Measurements from ENCODE around the gene XXYLT1.

Gene XXYLT1

GRCh38 chr3:195075199-195075940, 195.6 kb downstream of the XXYLT1 start:
- H3K4me3 ChIP-seq (ENCODE audit: low read depth in 1 of 5, low read length in 5 of 5) = no peak overlapping the region
- H3K36me3 ChIP-seq (ENCODE audit: control insufficient read depth in 5 of 5, insufficient read depth in 5 of 5, low read length in 5 of 5) = peaks cover 0 to 11% (median 5%) of the 10 kb centered on the region in 5 donors
- H3K9me3 ChIP-seq (ENCODE audit: control insufficient read depth in 5 of 5, low read length in 5 of 5) = no peaks in the 10 kb centered on the region
- no peaks in the 10 kb centered on the region for H3K27me3 ChIP-seq (ENCODE audit: control insufficient read depth in 5 of 5, insufficient read depth in 4 of 5, low read length in 5 of 5)
- peaks cover 0 to 31% (median 9%) of the 10 kb centered on the region in 5 donors for H3K4me1 ChIP-seq (ENCODE audit: control insufficient read depth in 5 of 5, insufficient read depth in 5 of 5, low read length in 5 of 5)
- H3K9ac ChIP-seq (ENCODE audit: low read length in 5 of 5) = no peak overlapping the region
- H3K27ac ChIP-seq (ENCODE audit: low read depth, low read length) = no peak overlapping the region

GRCh38 chr3:195073866-195074860, 196.8 kb downstream of the XXYLT1 start:
- Histone ChIP-seq H3K27me3 (ENCODE audit: control insufficient read depth in 5 of 5, insufficient read depth in 4 of 5, low read length in 5 of 5) (no peaks in the 10 kb centered on the region), H3K4me3 (ENCODE audit: low read depth in 1 of 5, low read length in 5 of 5) (no peak overlapping the region), H3K4me1 (ENCODE audit: control insufficient read depth in 5 of 5, insufficient read depth in 5 of 5, low read length in 5 of 5) (peaks cover 0 to 19% (median 2%) of the 10 kb centered on the region in 5 donors), H3K36me3 (ENCODE audit: control insufficient read depth in 5 of 5, insufficient read depth in 5 of 5, low read length in 5 of 5) (peaks cover 0 to 20% (median 11%) of the 10 kb centered on the region in 5 donors), H3K9ac (ENCODE audit: low read length in 5 of 5) (no peak overlapping the region), H3K9me3 (ENCODE audit: control insufficient read depth in 5 of 5, low read length in 5 of 5) (no peaks in the 10 kb centered on the region), H3K27ac (ENCODE audit: low read depth, low read length) (no peak overlapping the region)

GRCh38 chr3:195072916-195073564, 197.9 kb downstream of the XXYLT1 start:
- Histone ChIP-seq H3K27me3 (ENCODE audit: control insufficient read depth in 5 of 5, insufficient read depth in 4 of 5, low read length in 5 of 5) (no peaks in the 10 kb centered on the region), H3K4me1 (ENCODE audit: control insufficient read depth in 5 of 5, insufficient read depth in 5 of 5, low read length in 5 of 5) (peaks cover 0 to 14% (median 2%) of the 10 kb centered on the region in 5 donors), H3K9ac (ENCODE audit: low read length in 5 of 5) (no peak overlapping the region), H3K27ac (ENCODE audit: low read depth, low read length) (no peak overlapping the region), H3K4me3 (ENCODE audit: low read depth in 1 of 5, low read length in 5 of 5) (no peak overlapping the region), H3K9me3 (ENCODE audit: control insufficient read depth in 5 of 5, low read length in 5 of 5) (no peaks in the 10 kb centered on the region), H3K36me3 (ENCODE audit: control insufficient read depth in 5 of 5, insufficient read depth in 5 of 5, low read length in 5 of 5) (peaks cover 0 to 30% (median 19%) of the 10 kb centered on the region in 5 donors)

- Histone ChIP-seq H3K9ac (ENCODE audit: low read length in 5 of 5) (no peak overlapping the region), H3K4me1 (ENCODE audit: control insufficient read depth in 5 of 5, insufficient read depth in 5 of 5, low read length in 5 of 5) (peaks cover 0 to 14% (median 2%) of the 10 kb centered on the region in 5 donors), H3K27ac (ENCODE audit: low read depth, low read length) (no peak overlapping the region), H3K36me3 (ENCODE audit: control insufficient read depth in 5 of 5, insufficient read depth in 5 of 5, low read length in 5 of 5) (peaks cover 0 to 33% (median 22%) of the 10 kb centered on the region in 5 donors), H3K27me3 (ENCODE audit: control insufficient read depth in 5 of 5, insufficient read depth in 4 of 5, low read length in 5 of 5) (no peaks in the 10 kb centered on the region), H3K4me3 (ENCODE audit: low read depth in 1 of 5, low read length in 5 of 5) (no peak overlapping the region), H3K9me3 (ENCODE audit: control insufficient read depth in 5 of 5, low read length in 5 of 5) (no peaks in the 10 kb centered on the region)
These were observed 198.8 kb downstream of the XXYLT1 start for GRCh38 chr3:195071916-195072820.

GRCh38 chr3:195071011-195071728, 199.8 kb downstream of the XXYLT1 start:
- H3K9me3 ChIP-seq (ENCODE audit: control insufficient read depth in 5 of 5, low read length in 5 of 5) = no peaks in the 10 kb centered on the region
- H3K4me1 ChIP-seq (ENCODE audit: control insufficient read depth in 5 of 5, insufficient read depth in 5 of 5, low read length in 5 of 5) = peaks cover 0 to 10% (median 2%) of the 10 kb centered on the region in 5 donors
- no peak overlapping the region for H3K27ac ChIP-seq (ENCODE audit: low read depth, low read length)
- no peak overlapping the region for H3K9ac ChIP-seq (ENCODE audit: low read length in 5 of 5)
- H3K36me3 ChIP-seq (ENCODE audit: control insufficient read depth in 5 of 5, insufficient read depth in 5 of 5, low read length in 5 of 5) = peaks cover 0 to 33% (median 22%) of the 10 kb centered on the region in 5 donors
- no peaks in the 10 kb centered on the region for H3K27me3 ChIP-seq (ENCODE audit: control insufficient read depth in 5 of 5, insufficient read depth in 4 of 5, low read length in 5 of 5)
- no peak overlapping the region for H3K4me3 ChIP-seq (ENCODE audit: low read depth in 1 of 5, low read length in 5 of 5)

- Histone ChIP-seq H3K9me3 (ENCODE audit: control insufficient read depth in 5 of 5, low read length in 5 of 5) (no peaks in the 10 kb centered on the region), H3K27me3 (ENCODE audit: control insufficient read depth in 5 of 5, insufficient read depth in 4 of 5, low read length in 5 of 5) (no peaks in the 10 kb centered on the region), H3K9ac (ENCODE audit: low read length in 5 of 5) (no peak overlapping the region), H3K4me3 (ENCODE audit: low read depth in 1 of 5, low read length in 5 of 5) (no peak overlapping the region), H3K27ac (ENCODE audit: low read depth, low read length) (no peak overlapping the region), H3K36me3 (ENCODE audit: control insufficient read depth in 5 of 5, insufficient read depth in 5 of 5, low read length in 5 of 5) (peaks cover 0 to 33% (median 22%) of the 10 kb centered on the region in 5 donors), H3K4me1 (ENCODE audit: control insufficient read depth in 5 of 5, insufficient read depth in 5 of 5, low read length in 5 of 5) (peaks cover 0 to 5% (median under 1%) of the 10 kb centered on the region in 5 donors)
These were observed 200.6 kb downstream of the XXYLT1 start for GRCh38 chr3:195070336-195070735.

GRCh38 chr3:195069501-195070251, 201.3 kb downstream of the XXYLT1 start:
- no peak overlapping the region for H3K9ac ChIP-seq (ENCODE audit: low read length in 5 of 5)
- H3K9me3 ChIP-seq (ENCODE audit: control insufficient read depth in 5 of 5, low read length in 5 of 5) = no peaks in the 10 kb centered on the region
- H3K27me3 ChIP-seq (ENCODE audit: control insufficient read depth in 5 of 5, insufficient read depth in 4 of 5, low read length in 5 of 5) = no peaks in the 10 kb centered on the region
- no peak overlapping the region for H3K4me3 ChIP-seq (ENCODE audit: low read depth in 1 of 5, low read length in 5 of 5)
- peaks cover 0 to 33% (median 22%) of the 10 kb centered on the region in 5 donors for H3K36me3 ChIP-seq (ENCODE audit: control insufficient read depth in 5 of 5, insufficient read depth in 5 of 5, low read length in 5 of 5)
- H3K27ac ChIP-seq (ENCODE audit: low read depth, low read length) = no peak overlapping the region
- peaks cover 0 to 5% (median 0%) of the 10 kb centered on the region in 5 donors for H3K4me1 ChIP-seq (ENCODE audit: control insufficient read depth in 5 of 5, insufficient read depth in 5 of 5, low read length in 5 of 5)
